ENCODE results near the gene RHBDL1. TPM values are rescaled to one million over a fixed set of nuclear protein-coding genes. Genes with fewer than 3 reads are reported as not detected.

RHBDL1 gene
- total and polyA plus RNA-seq, 2 experiments from 2014 or later, result 0.90 to 2.1 TPM

DNA sequence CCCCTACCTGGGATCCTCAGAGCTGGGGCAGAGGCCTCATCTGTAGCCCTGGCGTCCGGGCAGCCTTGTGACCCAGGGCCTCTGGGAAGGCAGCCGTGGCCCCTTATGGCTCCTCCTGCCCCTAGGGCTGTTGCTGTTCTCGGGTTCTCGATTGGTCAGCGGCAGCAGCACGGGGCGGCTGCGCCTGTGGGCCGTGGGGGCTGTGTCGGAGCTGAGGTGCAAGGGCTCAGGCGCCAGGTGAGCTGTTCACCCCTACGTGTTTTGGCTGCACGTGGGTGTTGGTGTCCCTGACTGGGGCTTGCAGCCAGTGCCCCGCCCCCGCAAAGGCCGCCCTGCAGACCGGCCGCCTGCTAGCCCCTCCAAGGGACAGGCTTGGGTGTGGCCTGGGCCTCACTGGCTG lies 13.4 kb upstream of the RHBDL1 start:
- H3K9me3 ChIP-seq (ENCODE audit: low read depth), result no peaks in the 10 kb centered on the region
- no peak overlapping the region for H3K4me3 ChIP-seq
- no peak overlapping the region for H3K9ac ChIP-seq
- no peaks in the 10 kb centered on the region for H3F3A ChIP-seq (ENCODE audit: insufficient read depth)
- DNase-seq, result no peak
- no peaks in the 10 kb centered on the region for H3K27me3 ChIP-seq (replicated peaks; ENCODE audit: insufficient read depth)
- H3K9me2 ChIP-seq (ENCODE audit: insufficient read depth), result no peaks in the 10 kb centered on the region
- no peak overlapping the region for H3K27ac ChIP-seq
- no peaks in the 10 kb centered on the region for H4K20me1 ChIP-seq (ENCODE audit: insufficient read depth)
- TF ChIP-seq EZH2phosphoT487 (IDR thresholded peaks at IDR 0.05; ENCODE audit: insufficient read depth, low read depth) (no peak), EZH2 (IDR thresholded peaks at IDR 0.05; ENCODE audit: insufficient read depth, poor library complexity, severe bottlenecking) (no peak)
- H3K4me1 ChIP-seq (ENCODE audit: insufficient read depth), result no peaks in the 10 kb centered on the region
- H3K36me3 ChIP-seq (ENCODE audit: low read depth), result no peaks in the 10 kb centered on the region
- in situ Hi-C loops (cut with MboI), result no loop called here
- no peak overlapping the region for H3K4me2 ChIP-seq (ENCODE audit: unreplicated experiment)
- no peaks in the 10 kb centered on the region for H3K79me2 ChIP-seq (ENCODE audit: insufficient read depth)
- 92 to 93% methylated on average over 15 to 19 of the region's 19 CpGs for WGBS, 2 experiments (ENCODE audit: low coverage in 1 of 2, low lambda C conversion rate in 2 of 2, missing lambda C conversion rate in 2 of 2)
- H2AFZ ChIP-seq, result no peak overlapping the region

DNA sequence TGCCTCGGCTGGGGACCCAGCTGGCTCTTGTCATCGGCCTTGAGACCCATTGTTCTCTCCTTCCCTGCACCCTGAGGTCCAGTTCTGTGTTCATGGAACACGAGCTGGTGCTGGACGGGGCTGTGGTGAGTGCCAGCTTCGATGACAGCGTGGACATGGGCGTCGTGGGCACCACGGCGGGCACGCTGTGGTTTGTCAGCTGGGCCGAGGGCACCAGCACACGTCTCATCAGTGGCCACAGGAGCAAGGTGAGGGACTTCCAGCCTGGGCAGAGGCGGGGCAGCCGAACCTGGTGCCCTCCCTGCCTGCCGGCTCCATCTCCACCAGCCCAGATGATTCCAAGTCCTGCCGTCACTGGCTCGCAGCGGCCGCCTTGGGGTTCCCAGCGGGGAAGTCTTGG lies 12.9 kb upstream of the RHBDL1 start:
- no peaks in the 10 kb centered on the region for H3K79me2 ChIP-seq (ENCODE audit: insufficient read depth)

DNA sequence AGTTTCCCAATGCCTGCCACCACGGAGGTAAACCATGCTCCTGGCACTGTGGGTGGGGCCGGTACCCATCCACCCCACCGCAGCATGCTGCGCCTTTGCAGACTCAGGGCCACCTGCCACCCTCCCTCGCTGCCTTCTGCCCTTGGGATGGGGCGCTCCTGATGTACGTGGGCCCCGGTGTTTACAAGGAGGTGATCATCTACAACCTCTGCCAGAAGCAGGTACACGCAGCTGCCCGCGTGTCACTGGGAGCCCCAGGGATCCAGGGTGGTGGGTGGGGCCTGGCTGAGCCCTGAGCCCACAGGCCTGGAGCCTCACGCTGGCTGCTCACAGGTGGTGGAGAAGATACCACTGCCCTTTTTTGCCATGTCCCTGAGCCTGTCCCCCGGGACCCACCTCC lies 8.9 kb upstream of the RHBDL1 start:
- Histone ChIP-seq H4K20me1 (ENCODE audit: insufficient read depth) (no peaks in the 10 kb centered on the region), H3F3A (ENCODE audit: insufficient read depth) (no peaks in the 10 kb centered on the region), H3K4me3 (no peak overlapping the region), H2AFZ (no peak overlapping the region), H3K27me3 (replicated peaks; ENCODE audit: insufficient read depth) (no peaks in the 10 kb centered on the region), H3K36me3 (ENCODE audit: low read depth) (no peaks in the 10 kb centered on the region), H3K4me1 (ENCODE audit: insufficient read depth) (no peaks in the 10 kb centered on the region; the same call in 1 of the 2 replicates), H3K9me3 (ENCODE audit: low read depth) (no peaks in the 10 kb centered on the region), H3K79me2 (ENCODE audit: insufficient read depth) (peaks cover 24% of the 10 kb centered on the region), H3K27ac (no peak overlapping the region), H3K9me2 (ENCODE audit: insufficient read depth) (no peaks in the 10 kb centered on the region), H3K9ac (no peak overlapping the region), H3K4me2 (ENCODE audit: unreplicated experiment) (no peak overlapping the region)
- no peak for TF ChIP-seq EZH2phosphoT487 (IDR thresholded peaks at IDR 0.05; ENCODE audit: insufficient read depth, low read depth)
- no peak for TF ChIP-seq EZH2 (IDR thresholded peaks at IDR 0.05; ENCODE audit: insufficient read depth, poor library complexity, severe bottlenecking)
- no peak for DNase-seq
- in situ Hi-C loops (cut with MboI), result no loop called here
- WGBS, 2 experiments (ENCODE audit: low coverage in 1 of 2, low lambda C conversion rate in 2 of 2, missing lambda C conversion rate in 2 of 2), result 95 to 96% methylated on average over 11 to 13 of the region's 13 CpGs

More for the DNA sequence above, 12.9 kb upstream of the RHBDL1 start:
- Histone ChIP-seq H3K4me3 (no peak overlapping the region), H3K4me2 (ENCODE audit: unreplicated experiment) (no peak overlapping the region), H3K9me2 (ENCODE audit: insufficient read depth) (no peaks in the 10 kb centered on the region), H2AFZ (no peak overlapping the region), H3K27ac (no peak overlapping the region), H3K9ac (no peak overlapping the region), H3K36me3 (ENCODE audit: low read depth) (no peaks in the 10 kb centered on the region), H3K27me3 (replicated peaks; ENCODE audit: insufficient read depth) (no peaks in the 10 kb centered on the region), H3F3A (ENCODE audit: insufficient read depth) (no peaks in the 10 kb centered on the region), H3K9me3 (ENCODE audit: low read depth) (no peaks in the 10 kb centered on the region), H3K4me1 (ENCODE audit: insufficient read depth) (no peaks in the 10 kb centered on the region), H4K20me1 (ENCODE audit: insufficient read depth) (no peaks in the 10 kb centered on the region)
- 96 to 99% methylated on average over 21 of the region's 21 CpGs for WGBS, 2 experiments (ENCODE audit: low coverage in 1 of 2, low lambda C conversion rate in 2 of 2, missing lambda C conversion rate in 2 of 2)
- in situ Hi-C loops (cut with MboI), result no loop called here
- no peak for DNase-seq
- TF ChIP-seq EZH2 (IDR thresholded peaks at IDR 0.05; ENCODE audit: insufficient read depth, poor library complexity, severe bottlenecking) (no peak), EZH2phosphoT487 (IDR thresholded peaks at IDR 0.05; ENCODE audit: insufficient read depth, low read depth) (no peak)

DNA sequence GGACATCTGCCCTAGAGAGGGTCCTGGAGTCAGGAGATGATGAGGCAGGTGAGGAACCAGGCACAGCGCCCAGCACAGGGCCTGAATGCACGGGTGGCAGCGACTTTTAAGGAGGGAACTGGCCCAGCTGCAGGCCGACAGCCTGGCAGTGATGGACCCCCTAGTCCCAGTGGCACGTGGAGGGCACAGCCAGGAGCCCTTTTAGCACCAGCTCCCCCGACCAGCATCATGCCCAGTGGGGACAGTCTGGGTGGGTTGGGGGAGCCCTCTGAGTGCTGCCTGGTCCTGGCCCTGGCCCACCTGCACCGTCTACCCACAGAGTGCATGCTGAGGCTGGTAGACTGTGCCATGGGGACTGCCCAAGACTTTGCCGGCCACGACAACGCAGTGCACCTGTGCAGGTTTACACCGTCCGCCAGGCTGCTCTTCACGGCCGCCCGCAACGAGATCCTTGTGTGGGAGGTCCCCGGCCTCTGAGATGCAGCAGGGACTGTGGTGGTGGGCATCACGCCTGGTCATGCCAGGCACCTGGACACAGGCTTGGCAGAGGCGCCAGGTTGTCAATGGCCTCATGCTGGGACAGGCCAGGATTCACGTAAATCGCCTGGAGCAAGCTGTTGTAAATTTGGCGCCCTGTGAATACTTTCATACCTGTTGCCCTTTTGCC lies 8.2 kb upstream of the RHBDL1 start:
- Histone ChIP-seq H3K9ac (peak overlapping the region; percentile 97), H3K9me3 (ENCODE audit: low read depth) (no peaks in the 10 kb centered on the region), H3K79me2 (ENCODE audit: insufficient read depth) (peaks cover 24% of the 10 kb centered on the region), H3K4me1 (ENCODE audit: insufficient read depth) (no peaks in the 10 kb centered on the region; the same call in 1 of the 2 replicates), H3K36me3 (ENCODE audit: low read depth) (no peaks in the 10 kb centered on the region), H3K27ac (no peak overlapping the region), H3K27me3 (replicated peaks; ENCODE audit: insufficient read depth) (no peaks in the 10 kb centered on the region), H3K4me3 (no peak overlapping the region), H3K9me2 (ENCODE audit: insufficient read depth) (no peaks in the 10 kb centered on the region), H3K4me2 (ENCODE audit: unreplicated experiment) (no peak overlapping the region), H2AFZ (peak overlapping the region; percentile 84), H3F3A (ENCODE audit: insufficient read depth) (no peaks in the 10 kb centered on the region), H4K20me1 (ENCODE audit: insufficient read depth) (no peaks in the 10 kb centered on the region)
- WGBS, 2 experiments (ENCODE audit: low coverage in 1 of 2, low lambda C conversion rate in 2 of 2, missing lambda C conversion rate in 2 of 2), result 78 to 80% methylated on average over 22 of the region's 22 CpGs
- in situ Hi-C loops (cut with MboI), result no loop called here
- DNase-seq, result no peak
- no peak for TF ChIP-seq EZH2phosphoT487 (IDR thresholded peaks at IDR 0.05; ENCODE audit: insufficient read depth, low read depth)
- no peak for TF ChIP-seq EZH2 (IDR thresholded peaks at IDR 0.05; ENCODE audit: insufficient read depth, poor library complexity, severe bottlenecking)
